Keratinocyte (primary cell): ENCODE data around the gene CREB3L2. TPM values are rescaled to one million over a fixed set of nuclear protein-coding genes. Genes with fewer than 3 reads are reported as not detected.

Experiments used
- DNase-seq: peaks from one replicate; pipeline ENCODE4 v3.0.0-alpha.2; 2011; ENCODE audit warnings: low read depth, missing footprints, low spot score
- FAIRE-seq: peaks from 2 replicates; lab custom pipeline; 2011; peaks lifted over from hg19 to GRCh38; lab: Jason Lieb, UNC
- H2AFZ ChIP-seq: 2 replicates; pipeline ENCODE4 v1.6.0; 2012; ENCODE audit warnings: low read length, control low read depth, inconsistent platforms; ENCODE audit not compliant: control insufficient read depth
- H3K27ac ChIP-seq: 2 replicates; pipeline ENCODE4 v1.5.1; 2011; ENCODE audit warnings: low read length; ENCODE audit not compliant: control insufficient read depth, insufficient read depth
- H3K27me3 ChIP-seq: 3 replicates; pipeline ENCODE4 v1.6.0; 2011; ENCODE audit warnings: low read length; ENCODE audit not compliant: control insufficient read depth, insufficient read depth; ENCODE audit errors: extremely low read depth
- H3K36me3 ChIP-seq, 2 experiments: 2 replicates in 1 of 2; 3 replicates in 1 of 2; pipeline ENCODE4 v1.5.1; 2011; ENCODE audit warnings: low read length in 2 of 2, mild to moderate bottlenecking in 1 of 2; ENCODE audit not compliant: control insufficient read depth in 2 of 2, insufficient read depth in 2 of 2; ENCODE audit errors: extremely low read depth in 1 of 2
- H3K4me1 ChIP-seq: 3 replicates; pipeline ENCODE4 v1.5.1; 2011; ENCODE audit warnings: low read length; ENCODE audit not compliant: control insufficient read depth, insufficient read depth; ENCODE audit errors: extremely low read depth
- H3K4me2 ChIP-seq: 3 replicates; pipeline ENCODE4 v1.6.0; 2011; ENCODE audit warnings: low read depth, low read length; ENCODE audit not compliant: control insufficient read depth, insufficient read depth; ENCODE audit errors: extremely low read depth
- H3K4me3 ChIP-seq, 3 experiments: fragments of 200-600 bp in 1 of 3; sonication (generic) in 1 of 3; 2 replicates in 2 of 3; 3 replicates in 1 of 3; pipeline ENCODE4 v1.5.1; 2011 to 2016; ENCODE audit warnings: low read length in 3 of 3, mild to moderate bottlenecking in 3 of 3, control low read depth in 2 of 3, inconsistent platforms in 1 of 3, low read depth in 1 of 3, mixed read lengths in 1 of 3, mixed run types in 1 of 3, moderate library complexity in 1 of 3; ENCODE audit not compliant: control insufficient read depth in 2 of 3, insufficient read depth in 2 of 3; ENCODE audit errors: extremely low read depth in 1 of 3
- H3K79me2 ChIP-seq: 2 replicates; pipeline ENCODE4 v1.6.0; 2012; ENCODE audit warnings: low read length; ENCODE audit not compliant: control insufficient read depth, insufficient read depth
- H3K9ac ChIP-seq: 3 replicates; pipeline ENCODE4 v1.6.0; 2011; ENCODE audit warnings: low read length; ENCODE audit not compliant: control insufficient read depth, insufficient read depth; ENCODE audit errors: extremely low read depth
- H3K9me1 ChIP-seq: 3 replicates; pipeline ENCODE4 v1.6.0; 2011; ENCODE audit warnings: low read length; ENCODE audit not compliant: control insufficient read depth, insufficient read depth; ENCODE audit errors: extremely low read depth
- H3K9me3 ChIP-seq: 2 replicates; pipeline ENCODE4 v1.5.1; 2012; ENCODE audit warnings: low read depth, low read length; ENCODE audit not compliant: control insufficient read depth
- H4K20me1 ChIP-seq: 3 replicates; pipeline ENCODE4 v1.6.0; 2011; ENCODE audit warnings: low read length; ENCODE audit not compliant: control insufficient read depth, insufficient read depth; ENCODE audit errors: extremely low read depth
- EZH2 ChIP-seq: IDR thresholded peaks from one replicate; pipeline ENCODE4 v1.6.1; 2012; ENCODE audit warnings: inconsistent platforms, mild to moderate bottlenecking, low read length, moderate library complexity
- dilution Hi-C: fragments of 300-500 bp; cut with MboI; formaldehyde crosslinking; loops from one replicate; pipeline ENCODE4 v1.7.0; 2020; ENCODE audit warnings: low sequenced_read_pairs; ENCODE audit not compliant: extremely low pct_ligation_motif_present
- polyA plus RNA-seq, 5 experiments: library from polyadenylated mRNA; depleted of rRNA in 3 of 5; stranded (reverse) in 3 of 5; stranded (forward) in 1 of 5; unstranded in 1 of 5; fragments of >200 nt; gene quantifications; 1 replicate in 1 of 5; 2 replicates in 3 of 5; 3 replicates in 1 of 5; pipeline versions ENCODE4 v1.2.1 to v1.2.3, GENCODE V29; 2011 to 2012; ENCODE audit warnings: missing spikeins in 2 of 5, low read depth in 1 of 5, low replicate concordance in 1 of 5
- TF ChIP-seq, protein P1 (sequence below), 3 experiments: IDR thresholded peaks in 1 of 3; conservative IDR thresholded peaks in 1 of 3; optimal IDR thresholded peaks in 1 of 3; 2 replicates in 2 of 3; 3 replicates in 1 of 3; pipeline versions ENCODE3 to v1.5.1; 2011; ENCODE audit warnings: low read length in 3 of 3, mild to moderate bottlenecking in 3 of 3, moderate library complexity in 2 of 3, control low read depth in 1 of 3, inconsistent platforms in 1 of 3; ENCODE audit not compliant: insufficient read depth in 2 of 3; ENCODE audit errors: extremely low read depth in 1 of 3

The CREB3L2 gene
- polyA plus RNA-seq, 1 donor (not counting 4 experiments of a cell fraction or from before 2014, with no cell fraction given) = 12.8 TPM

DNA sequence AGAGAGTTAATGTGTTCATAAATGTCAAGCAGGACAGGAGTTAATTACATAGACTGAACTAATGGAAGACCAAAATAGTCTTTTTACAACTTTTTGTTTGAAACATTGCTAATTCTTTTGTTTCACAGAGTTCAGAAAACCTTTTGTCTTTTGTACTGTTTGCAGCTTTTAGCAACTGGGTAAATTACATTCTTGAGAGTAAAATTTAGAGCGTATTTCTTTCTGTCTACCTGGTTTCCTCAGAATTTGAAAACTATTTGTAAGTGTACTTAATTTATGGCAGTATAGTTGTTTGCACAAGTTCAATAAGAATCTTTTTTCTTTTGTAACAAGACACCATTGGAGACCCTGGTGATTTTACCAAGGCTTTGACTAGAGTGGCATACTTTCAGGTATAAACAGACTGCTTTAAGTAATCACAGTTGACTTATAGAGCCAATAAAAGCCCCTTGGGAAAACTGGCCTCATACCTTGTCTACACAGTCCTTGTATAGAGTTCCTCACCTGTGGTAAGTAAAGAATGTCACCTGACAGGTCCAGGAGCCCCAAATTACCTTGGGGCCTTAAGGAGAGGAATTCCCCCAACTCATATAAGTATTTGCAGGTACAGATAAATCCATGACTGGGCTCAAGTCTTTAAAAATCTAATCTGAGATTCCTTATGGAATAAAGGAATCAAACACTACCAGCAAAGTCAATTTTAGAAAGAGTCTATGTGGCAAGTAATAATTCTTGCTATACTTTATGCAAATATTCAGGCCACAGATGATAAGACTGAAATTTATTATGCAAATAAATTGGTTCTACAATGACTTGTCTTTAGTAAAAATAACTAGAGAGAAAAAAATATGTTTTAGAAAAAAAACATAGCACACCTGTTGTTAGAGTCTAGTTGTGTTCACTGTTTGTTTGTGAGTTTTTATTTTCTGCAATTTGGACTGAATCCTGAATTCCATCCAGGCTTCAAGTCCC lies 23.6 kb upstream of the CREB3L2 start:
- Histone ChIP-seq H3K27me3 (no peaks in the 10 kb centered on the region), H3K27ac (no peak overlapping the region), H3K9me3 (no peaks in the 10 kb centered on the region), H3K9ac (no peak overlapping the region), H3K4me3 (no peak overlapping the region), H2AFZ (no peak overlapping the region), H4K20me1 (no peaks in the 10 kb centered on the region), H3K4me1 (no peaks in the 10 kb centered on the region), H3K36me3 (no peaks in the 10 kb centered on the region), H3K79me2 (no peaks in the 10 kb centered on the region), H3K4me2 (no peak overlapping the region), H3K9me1 (no peaks in the 10 kb centered on the region)
- TF ChIP-seq, protein P1, sequence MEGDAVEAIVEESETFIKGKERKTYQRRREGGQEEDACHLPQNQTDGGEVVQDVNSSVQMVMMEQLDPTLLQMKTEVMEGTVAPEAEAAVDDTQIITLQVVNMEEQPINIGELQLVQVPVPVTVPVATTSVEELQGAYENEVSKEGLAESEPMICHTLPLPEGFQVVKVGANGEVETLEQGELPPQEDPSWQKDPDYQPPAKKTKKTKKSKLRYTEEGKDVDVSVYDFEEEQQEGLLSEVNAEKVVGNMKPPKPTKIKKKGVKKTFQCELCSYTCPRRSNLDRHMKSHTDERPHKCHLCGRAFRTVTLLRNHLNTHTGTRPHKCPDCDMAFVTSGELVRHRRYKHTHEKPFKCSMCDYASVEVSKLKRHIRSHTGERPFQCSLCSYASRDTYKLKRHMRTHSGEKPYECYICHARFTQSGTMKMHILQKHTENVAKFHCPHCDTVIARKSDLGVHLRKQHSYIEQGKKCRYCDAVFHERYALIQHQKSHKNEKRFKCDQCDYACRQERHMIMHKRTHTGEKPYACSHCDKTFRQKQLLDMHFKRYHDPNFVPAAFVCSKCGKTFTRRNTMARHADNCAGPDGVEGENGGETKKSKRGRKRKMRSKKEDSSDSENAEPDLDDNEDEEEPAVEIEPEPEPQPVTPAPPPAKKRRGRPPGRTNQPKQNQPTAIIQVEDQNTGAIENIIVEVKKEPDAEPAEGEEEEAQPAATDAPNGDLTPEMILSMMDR (optimal IDR thresholded peaks at IDR 0.05 in 1 of 3, IDR thresholded peaks at IDR 0.05 in 1 of 3, conservative IDR thresholded peaks at IDR 0.05 in 1 of 3; ENCODE audit: extremely low read depth in 1 of 3, insufficient read depth in 2 of 3, low read length in 3 of 3) = no peak
- no peak for TF ChIP-seq EZH2
- no peak for FAIRE-seq
- no peak for DNase-seq
- dilution Hi-C loops = no loop called here

DNA sequence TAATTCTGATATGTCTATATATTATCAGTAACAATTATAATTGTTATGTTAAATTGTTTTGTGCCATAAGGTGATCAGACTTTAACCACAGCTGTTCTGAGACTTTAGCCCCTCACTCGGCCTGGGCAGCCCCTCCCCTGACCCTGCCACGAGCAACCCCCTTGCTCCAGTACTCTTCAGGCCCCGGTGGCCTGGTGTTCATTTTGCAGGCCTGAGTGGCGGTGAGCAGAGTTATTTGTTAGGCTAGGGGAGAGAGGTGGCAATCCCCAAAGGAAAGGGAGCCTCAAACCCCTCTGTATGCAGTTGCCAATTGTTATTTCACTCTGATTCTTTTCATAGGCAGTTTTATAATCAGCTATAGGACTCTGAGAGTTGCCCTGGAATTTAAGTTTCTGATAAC lies 22.9 kb upstream of the CREB3L2 start:
- Histone ChIP-seq H3K36me3 (no peaks in the 10 kb centered on the region), H3K79me2 (no peaks in the 10 kb centered on the region), H4K20me1 (no peaks in the 10 kb centered on the region), H2AFZ (no peak overlapping the region), H3K4me2 (no peak overlapping the region), H3K27ac (no peak overlapping the region), H3K4me1 (no peaks in the 10 kb centered on the region), H3K9ac (no peak overlapping the region), H3K9me3 (no peaks in the 10 kb centered on the region), H3K27me3 (no peaks in the 10 kb centered on the region), H3K4me3 (no peak overlapping the region), H3K9me1 (no peaks in the 10 kb centered on the region)
- DNase-seq (no peak), FAIRE-seq (no peak)
- dilution Hi-C loops = no loop called here
- TF ChIP-seq EZH2 = no peak
- TF ChIP-seq, protein P1 (optimal IDR thresholded peaks at IDR 0.05 in 1 of 3, IDR thresholded peaks at IDR 0.05 in 1 of 3, conservative IDR thresholded peaks at IDR 0.05 in 1 of 3; ENCODE audit: extremely low read depth in 1 of 3, insufficient read depth in 2 of 3, low read length in 3 of 3) = no peak
